Stimulated activated CD4-positive, alpha-beta T cell treated with anti-CD3 and anti-CD28 coated beads, Interleukin-4, amount 100 ng/mL, for 1 hour (primary cell): ENCODE data around the gene CLCA2.

Experiments
- DNase-seq: peaks from one replicate; pipeline ENCODE4 v3.0.0-alpha.2; 2020

The CLCA2 gene

GRCh38 chr1:86477682-86478081 is 53.7 kb downstream of the CLCA2 start:
- DNase-seq, result no peak

GRCh38 chr1:86478416-86479156 is 54.6 kb downstream of the CLCA2 start:
- DNase-seq, result no peak

DNA sequence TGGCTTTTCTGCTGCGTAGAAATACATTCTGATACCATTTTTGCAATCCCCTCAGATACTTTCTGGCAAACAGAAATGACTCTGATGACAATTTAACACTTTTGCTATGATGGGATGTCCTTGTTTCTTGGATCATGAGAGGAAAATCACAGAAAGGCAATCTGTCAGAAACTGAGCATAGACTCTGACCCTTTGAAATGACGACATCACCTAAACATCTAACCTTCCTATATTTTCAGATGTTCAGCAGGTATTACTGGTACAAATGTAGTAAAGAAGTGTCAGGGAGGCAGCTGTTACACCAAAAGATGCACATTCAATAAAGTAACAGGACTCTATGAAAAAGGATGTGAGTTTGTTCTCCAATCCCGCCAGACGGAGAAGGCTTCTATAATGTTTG is 58.0 kb downstream of the CLCA2 start:
- no peak for DNase-seq

DNA sequence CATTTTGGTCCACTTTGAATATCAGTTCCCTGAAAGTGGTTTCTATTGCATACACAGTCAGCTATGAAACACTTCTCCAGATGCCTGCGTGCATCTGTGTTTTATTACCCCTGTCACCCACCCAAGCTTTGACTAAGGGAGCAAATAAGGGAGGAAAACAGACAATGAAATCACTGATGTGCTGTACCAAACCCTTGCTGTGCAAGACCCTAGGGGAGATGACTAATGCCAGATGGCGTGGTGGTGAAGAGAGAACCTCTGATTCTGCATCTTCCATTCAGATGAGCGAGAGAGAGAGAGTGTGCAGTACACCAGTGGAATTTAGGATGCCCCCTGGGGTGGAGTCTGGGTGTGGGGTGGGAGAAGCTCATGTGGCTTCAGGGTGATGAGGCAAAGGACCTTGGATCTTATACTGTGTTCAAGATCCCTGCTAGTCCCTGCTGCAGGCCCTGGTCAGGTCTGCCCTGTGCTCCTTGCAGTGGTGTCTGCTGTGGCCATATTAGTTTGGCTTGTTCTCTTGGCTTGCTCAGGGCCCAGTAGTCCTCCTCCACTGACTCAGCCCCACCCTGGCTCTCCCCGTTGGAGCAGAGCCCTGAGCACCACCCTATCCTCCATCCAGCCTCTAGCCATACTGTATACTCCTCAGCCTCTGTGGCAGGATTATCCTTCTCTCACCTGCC is 63.3 kb downstream of the CLCA2 start:
- no peak for DNase-seq

DNA sequence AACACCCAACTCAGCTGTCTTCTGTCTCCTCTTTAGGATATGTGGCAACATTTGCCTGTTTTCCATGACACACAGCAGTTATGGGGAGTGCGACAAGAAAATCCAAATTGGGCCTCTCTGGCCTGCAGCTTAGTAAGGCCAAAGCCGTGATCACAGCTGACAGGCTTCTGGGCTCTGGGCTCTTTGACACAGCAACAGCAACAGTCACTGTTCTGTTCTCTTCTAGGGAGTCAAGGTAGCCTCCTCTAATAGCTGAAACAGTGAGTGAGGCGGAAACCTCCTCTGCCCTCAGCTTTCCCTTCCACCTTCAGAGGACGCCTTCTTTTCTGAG is 63.8 kb downstream of the CLCA2 start:
- no peak for DNase-seq

- DNase-seq, result no peak
These were observed 65.4 kb downstream of the CLCA2 start for GRCh38 chr1:86489242-86489878.

- no peak for DNase-seq
These were observed 67.4 kb downstream of the CLCA2 start for GRCh38 chr1:86491171-86491950.

GRCh38 chr1:86498281-86498680 is 74.3 kb downstream of the CLCA2 start:
- no peak for DNase-seq

GRCh38 chr1:86499987-86500593 is 76.1 kb downstream of the CLCA2 start:
- no peak for DNase-seq

GRCh38 chr1:86500714-86501113 is 76.7 kb downstream of the CLCA2 start:
- no peak for DNase-seq

- DNase-seq, result peak; percentile 17
These were observed 78.2 kb downstream of the CLCA2 start for GRCh38 chr1:86502125-86502646.

DNA sequence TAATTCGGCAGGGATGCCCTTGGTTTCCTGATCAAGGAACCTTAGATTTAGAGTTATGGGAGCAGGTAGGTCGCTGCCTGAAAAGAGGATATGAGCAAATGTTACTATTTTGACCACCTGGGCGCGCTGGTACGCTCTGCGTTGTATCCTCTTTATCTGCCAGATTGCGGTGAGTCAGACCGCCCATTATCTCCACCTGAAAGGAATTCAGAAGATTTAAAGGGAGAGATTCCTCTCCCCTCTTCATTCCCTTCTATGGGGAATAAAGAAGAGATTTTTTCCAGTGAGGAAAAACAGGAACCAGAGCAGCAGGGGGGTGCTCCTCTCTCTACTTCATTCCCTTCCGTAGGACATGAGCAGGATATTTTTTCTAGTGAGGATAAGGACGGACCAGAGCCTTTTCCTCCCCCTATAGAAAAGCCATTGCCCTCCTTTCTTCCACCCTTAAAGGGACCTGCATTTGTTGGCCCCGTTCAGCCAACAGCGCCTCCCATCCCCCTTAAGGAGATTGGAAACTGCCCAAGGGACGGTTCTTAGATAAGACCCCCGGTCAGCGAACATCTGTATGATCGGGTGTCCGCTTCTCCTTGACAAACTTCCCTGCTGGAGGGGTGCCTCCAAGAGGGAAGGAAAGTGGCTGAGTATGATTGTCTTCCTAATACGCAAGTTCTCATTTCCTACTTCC is 78.9 kb downstream of the CLCA2 start:
- DNase-seq, result no peak

DNA sequence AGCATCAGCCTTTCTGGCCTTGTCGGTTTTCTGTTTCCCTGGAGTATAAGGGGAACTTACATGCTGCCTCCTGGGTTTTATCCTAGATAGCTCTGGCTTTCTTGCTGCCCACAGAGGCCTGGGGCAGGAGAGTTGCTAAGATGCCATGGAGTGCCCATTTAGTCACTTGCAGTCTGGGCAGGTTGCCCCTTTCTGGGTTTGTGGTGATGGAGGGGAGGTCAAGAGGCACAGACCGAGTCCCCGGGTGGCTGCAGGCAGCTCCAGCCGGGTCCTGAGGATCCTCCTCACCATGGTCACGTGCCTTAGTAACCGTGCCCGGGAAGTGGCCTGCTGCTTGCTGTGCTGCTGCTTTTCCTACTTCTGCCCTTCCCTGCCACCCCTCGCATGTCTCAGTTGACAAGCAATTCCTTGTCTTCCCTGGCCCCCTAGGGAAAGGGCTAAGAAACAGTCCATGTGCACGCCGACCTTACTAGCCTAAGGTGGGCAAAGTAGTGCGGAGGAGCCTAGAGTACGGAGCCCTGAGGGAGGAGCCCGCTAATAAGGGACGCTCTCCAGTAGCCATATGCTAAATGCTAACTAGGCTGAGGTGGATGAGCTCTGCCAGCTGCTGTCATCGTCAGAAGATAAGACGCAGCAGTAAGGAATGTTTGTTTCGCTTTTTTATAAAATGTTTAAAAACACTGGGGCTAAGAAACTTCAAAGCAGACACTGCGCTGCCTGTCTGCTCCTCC is 79.6 kb downstream of the CLCA2 start:
- no peak for DNase-seq

DNA sequence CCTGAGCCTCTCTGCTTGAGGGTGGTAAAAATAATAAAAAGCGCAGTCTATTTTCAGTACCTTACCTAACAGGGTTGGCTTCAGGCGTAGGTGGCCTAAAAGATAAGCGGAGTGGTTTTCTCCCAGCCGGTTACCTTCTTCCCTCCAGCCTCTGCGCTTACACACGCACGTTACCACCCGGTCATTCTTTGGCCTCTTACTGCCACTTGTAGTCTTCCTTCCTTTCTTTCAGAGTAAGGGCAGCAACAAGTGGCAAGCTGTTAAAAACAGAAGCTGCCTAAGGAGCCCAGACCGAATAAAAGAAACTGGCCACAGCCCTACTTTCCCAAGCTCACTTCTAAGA is 80.1 kb downstream of the CLCA2 start:
- no peak for DNase-seq

- DNase-seq, result no peak
These were observed 81.1 kb downstream of the CLCA2 start for GRCh38 chr1:86504895-86505563.

GRCh38 chr1:86505564-86505902 is 81.6 kb downstream of the CLCA2 start:
- no peak for DNase-seq
